Measurements from ENCODE around the gene RHOJ. TPM values are rescaled to one million over a fixed set of nuclear protein-coding genes. Genes with fewer than 3 reads are reported as not detected.

Gene RHOJ
- total and polyA plus RNA-seq, 3 donors from 2014 or later: 8.3 to 18.6 (median 8.4) TPM

DNA sequence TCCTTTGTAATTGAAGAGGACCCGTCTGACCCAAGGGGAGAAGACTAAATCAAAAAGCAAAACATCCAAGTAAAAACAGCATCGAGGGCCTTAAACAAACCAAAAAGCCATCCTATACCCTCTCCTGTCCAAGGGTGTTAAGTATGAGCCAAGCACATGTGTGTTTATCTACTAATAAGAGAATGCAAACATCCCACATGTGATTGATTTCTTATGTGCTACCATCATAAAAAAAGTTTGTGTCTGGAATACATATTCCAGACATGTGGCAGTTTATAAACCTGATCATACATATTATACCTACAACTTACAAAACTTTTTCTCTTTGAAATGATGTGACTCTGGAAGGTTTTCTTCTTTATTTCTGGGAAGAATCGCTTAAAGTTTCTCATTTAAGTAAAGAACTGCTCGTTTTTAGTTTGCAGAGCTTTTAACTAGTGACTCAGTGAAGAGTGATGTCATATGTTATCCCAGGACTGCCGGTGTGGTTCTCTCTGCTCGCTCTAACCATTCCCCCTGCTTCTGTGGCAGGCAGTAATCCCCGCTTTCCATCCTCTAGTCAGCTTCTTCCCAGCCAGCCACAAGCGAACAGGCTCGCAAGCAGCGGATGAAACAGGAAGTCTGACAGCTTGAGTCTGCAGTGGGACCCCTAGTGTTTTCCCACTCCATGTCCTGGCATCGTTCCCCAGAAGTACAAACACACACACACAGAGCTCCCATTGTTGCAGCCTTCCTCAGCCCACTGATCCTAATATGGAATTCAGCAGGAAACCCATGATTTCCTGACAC is 431 bp upstream of the RHOJ start:
- Histone ChIP-seq H3K27me3 (no peaks in the 10 kb centered on the region), H3K9me3 (no peaks in the 10 kb centered on the region), H3K4me1 (peaks cover 5% of the 10 kb centered on the region), H3K36me3 (ENCODE audit: low read depth, missing control alignments) (no peaks in the 10 kb centered on the region), H3K27ac (peak overlapping the region; percentile 36 to 87), H3K4me3 (peak overlapping the region; percentile 53 to 58)
- intact Hi-C loops (cut with DNase I; ENCODE audit: low total_unique reads): no loop called here
- 11% methylated on average over 9 to 11 of the region's 11 CpGs for WGBS, 2 donors
- DNase-seq: peak; percentile 90
- TF ChIP-seq, protein P1, sequence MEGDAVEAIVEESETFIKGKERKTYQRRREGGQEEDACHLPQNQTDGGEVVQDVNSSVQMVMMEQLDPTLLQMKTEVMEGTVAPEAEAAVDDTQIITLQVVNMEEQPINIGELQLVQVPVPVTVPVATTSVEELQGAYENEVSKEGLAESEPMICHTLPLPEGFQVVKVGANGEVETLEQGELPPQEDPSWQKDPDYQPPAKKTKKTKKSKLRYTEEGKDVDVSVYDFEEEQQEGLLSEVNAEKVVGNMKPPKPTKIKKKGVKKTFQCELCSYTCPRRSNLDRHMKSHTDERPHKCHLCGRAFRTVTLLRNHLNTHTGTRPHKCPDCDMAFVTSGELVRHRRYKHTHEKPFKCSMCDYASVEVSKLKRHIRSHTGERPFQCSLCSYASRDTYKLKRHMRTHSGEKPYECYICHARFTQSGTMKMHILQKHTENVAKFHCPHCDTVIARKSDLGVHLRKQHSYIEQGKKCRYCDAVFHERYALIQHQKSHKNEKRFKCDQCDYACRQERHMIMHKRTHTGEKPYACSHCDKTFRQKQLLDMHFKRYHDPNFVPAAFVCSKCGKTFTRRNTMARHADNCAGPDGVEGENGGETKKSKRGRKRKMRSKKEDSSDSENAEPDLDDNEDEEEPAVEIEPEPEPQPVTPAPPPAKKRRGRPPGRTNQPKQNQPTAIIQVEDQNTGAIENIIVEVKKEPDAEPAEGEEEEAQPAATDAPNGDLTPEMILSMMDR (IDR thresholded peaks at IDR 0.05): no peak
- TF ChIP-seq POLR2A (IDR thresholded peaks at IDR 0.05): no peak

DNA sequence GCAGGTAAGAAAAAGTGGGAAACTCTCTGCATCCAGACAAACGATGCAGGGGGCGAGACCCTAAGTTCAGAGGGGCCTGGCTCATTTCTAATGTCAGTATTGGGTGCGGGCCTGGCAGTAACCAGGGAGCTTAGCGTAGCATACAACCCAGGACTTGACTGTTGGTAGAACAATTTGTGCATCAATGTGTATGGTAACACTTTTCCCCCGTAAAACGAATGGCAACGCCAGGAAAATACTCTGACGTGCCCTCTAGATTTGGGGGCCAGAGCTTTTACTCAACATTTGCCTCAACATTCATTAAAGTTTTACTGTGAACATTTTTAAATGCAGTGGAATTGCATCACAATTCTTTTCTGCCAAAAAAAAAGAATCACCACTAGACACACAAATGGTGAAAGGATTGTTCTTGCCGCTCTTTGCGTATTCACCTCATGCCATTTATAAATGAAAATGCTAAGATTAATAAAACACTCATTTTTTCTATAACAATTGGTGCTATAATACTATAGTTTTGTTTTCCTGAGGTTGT is 867 bp downstream of the RHOJ start:
- Histone ChIP-seq H3K4me3 (peak overlapping the region; percentile 53 to 58), H3K27ac (peak overlapping the region; percentile 36 to 87), H3K4me1 (peaks cover 5% of the 10 kb centered on the region), H3K9me3 (no peaks in the 10 kb centered on the region), H3K27me3 (no peaks in the 10 kb centered on the region), H3K36me3 (ENCODE audit: low read depth, missing control alignments) (no peaks in the 10 kb centered on the region)
- intact Hi-C loops (cut with DNase I; ENCODE audit: low total_unique reads): no loop called here
- 30 to 38% methylated on average over 7 to 10 of the region's 10 CpGs for WGBS, 2 donors
- TF ChIP-seq POLR2A (IDR thresholded peaks at IDR 0.05): no peak
- TF ChIP-seq, protein P1 (IDR thresholded peaks at IDR 0.05): no peak
- no peak for DNase-seq

DNA sequence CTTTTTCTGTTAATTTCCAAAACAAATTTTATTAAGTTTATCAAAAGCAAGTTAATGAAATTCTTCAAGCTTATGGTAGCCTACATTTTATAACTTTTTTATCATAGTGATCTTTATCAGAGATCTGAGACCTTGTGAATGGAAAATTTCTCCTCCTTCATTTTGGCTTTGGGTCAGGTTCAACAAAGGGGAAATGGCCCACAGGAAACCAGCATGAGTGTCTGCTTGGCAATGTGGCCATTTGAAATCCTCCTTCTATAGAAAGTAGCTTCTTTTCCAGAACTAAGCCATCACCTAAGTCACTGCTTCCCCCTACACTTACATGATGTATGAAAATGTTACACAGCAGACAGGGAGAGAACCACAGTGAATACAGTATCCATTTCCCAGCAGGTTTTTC is 1.6 kb downstream of the RHOJ start:
- Histone ChIP-seq H3K36me3 (ENCODE audit: low read depth, missing control alignments) (no peaks in the 10 kb centered on the region), H3K9me3 (no peaks in the 10 kb centered on the region), H3K27ac (no peak overlapping the region), H3K27me3 (no peaks in the 10 kb centered on the region), H3K4me3 (peak overlapping the region in 1 of 2 donors; percentile 58), H3K4me1 (peaks cover 5% of the 10 kb centered on the region)
- TF ChIP-seq, protein P1 (IDR thresholded peaks at IDR 0.05): no peak
- no peak for TF ChIP-seq POLR2A (IDR thresholded peaks at IDR 0.05)
- intact Hi-C loops (cut with DNase I; ENCODE audit: low total_unique reads): no loop called here
- DNase-seq: no peak

DNA sequence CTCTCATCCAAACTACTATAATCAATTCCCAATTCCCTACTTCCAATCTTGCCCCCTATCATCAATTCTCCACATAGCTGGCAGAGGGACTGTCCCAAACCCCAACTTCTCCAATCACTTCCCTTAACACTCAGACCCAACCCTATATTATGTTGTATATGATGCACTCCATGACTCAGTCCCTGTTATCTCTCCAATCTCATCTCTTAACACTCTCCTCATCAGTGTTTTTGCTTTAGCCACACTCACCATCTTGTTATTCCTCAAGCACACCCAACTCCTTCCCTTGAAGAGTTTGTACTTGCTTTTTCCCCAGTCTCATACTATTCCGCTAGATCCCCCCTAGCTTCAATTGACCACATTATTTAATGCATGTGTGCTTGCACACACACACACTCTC is 4.9 kb downstream of the RHOJ start:
- Histone ChIP-seq H3K27me3 (no peaks in the 10 kb centered on the region), H3K9me3 (no peaks in the 10 kb centered on the region), H3K4me3 (no peak overlapping the region), H3K36me3 (ENCODE audit: low read depth, missing control alignments) (no peaks in the 10 kb centered on the region), H3K27ac (no peak overlapping the region), H3K4me1 (no peaks in the 10 kb centered on the region)
- intact Hi-C loops (cut with DNase I; ENCODE audit: low total_unique reads): no loop called here
- DNase-seq: no peak
- no peak for TF ChIP-seq POLR2A (IDR thresholded peaks at IDR 0.05)
- TF ChIP-seq, protein P1 (IDR thresholded peaks at IDR 0.05): no peak
- 95 to 100% methylated on average over 1 of the region's 1 CpG for WGBS, 2 donors

Measured in testis (tissue), 3 donors.